Left hindlimb (tissue), 1 donor: ENCODE data around the gene AQP3.
"Not testable (repeated sequence)": the region's sequence is repeated elsewhere in the genome, so short reads cannot be mapped to it uniquely, and the experiment has no call there.

ENCODE experiments used
- DNase-seq: peaks from one replicate; pipeline ENCODE4 v3.0.0-alpha.2; 2018

Gene AQP3

GRCh38 chr9:33407061-33407460, 40.3 kb downstream of the AQP3 start:
- DNase-seq, result no peak

DNA sequence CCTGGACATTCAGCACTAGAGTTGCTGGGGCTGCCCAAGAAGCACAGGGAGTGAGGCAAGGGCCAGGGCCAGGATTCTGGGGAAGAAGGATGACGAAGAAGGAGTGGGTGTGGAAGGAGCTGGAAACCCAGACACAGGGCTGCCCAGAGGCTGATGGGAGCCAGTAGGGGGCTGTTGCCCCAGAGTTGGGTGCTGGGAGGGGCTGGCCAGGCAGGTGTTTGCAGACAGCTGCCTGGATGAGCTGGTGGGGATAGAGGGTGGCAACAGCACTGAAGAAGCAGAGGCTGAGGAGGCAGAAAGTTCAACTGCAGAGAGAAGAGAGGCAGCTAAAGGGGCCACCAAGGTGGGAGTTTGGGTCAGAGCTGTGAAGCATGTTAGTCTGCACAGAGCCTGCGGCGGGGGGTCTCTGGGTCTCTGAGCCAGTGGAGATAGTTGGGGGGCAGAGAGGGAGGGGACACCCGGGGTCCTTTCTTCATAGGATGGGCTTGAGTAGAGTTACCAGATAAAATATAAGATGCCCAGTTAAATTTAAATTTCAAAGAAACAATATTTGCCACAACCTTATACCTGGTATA, 42.5 kb downstream of the AQP3 start:
- no peak for DNase-seq

GRCh38 chr9:33403941-33404787, 43.2 kb downstream of the AQP3 start:
- no peak for DNase-seq

DNA sequence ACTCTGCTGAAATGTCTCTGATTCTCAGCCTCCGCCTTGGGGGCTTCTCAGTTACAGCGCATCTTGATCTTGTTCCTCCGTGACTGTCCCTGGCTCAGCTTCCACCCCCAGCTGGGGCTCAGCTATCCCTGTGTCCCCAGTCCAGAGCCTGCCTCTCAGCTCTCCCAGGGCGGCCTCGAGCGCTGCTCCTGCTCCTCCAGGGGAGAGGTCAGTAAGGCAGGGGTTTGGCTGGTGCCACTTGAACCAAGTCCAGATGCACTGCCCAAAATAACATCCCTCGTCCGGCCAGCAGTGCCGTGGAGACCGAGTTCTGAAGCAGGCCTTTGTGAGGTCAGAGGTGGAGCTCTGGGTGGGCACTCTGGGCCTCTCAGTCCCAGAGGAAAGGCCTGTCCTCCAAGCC, 45.0 kb downstream of the AQP3 start, which contains the start of gene AQP7:
TSS of gene AQP7 (minus strand) at position 198 of the 400 bp plus-strand sequence. CDS start 1,306 bp downstream, outside the sequence.
- DNase-seq, result not testable (repeated sequence)

DNA sequence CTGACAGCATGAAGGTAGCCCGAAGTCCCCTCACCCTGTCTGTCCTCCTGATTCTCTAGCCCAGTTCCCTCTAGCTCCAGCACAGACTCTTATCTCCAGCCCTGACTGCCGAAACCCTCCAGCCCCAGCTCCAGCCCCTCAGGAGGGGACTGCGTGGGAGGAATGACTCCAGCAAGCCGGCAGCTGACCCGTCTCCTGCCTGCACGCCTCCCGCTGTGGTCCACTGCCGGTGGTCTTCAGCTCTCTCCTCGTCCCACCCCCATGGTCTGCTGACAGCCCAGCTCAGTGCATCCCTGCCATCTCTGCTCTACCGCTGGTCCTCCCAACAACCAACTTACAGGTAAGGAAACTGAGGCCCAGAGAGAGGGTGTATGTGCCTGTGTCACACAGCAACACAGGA, 45.6 kb downstream of the AQP3 start:
- not testable (repeated sequence) for DNase-seq

DNA sequence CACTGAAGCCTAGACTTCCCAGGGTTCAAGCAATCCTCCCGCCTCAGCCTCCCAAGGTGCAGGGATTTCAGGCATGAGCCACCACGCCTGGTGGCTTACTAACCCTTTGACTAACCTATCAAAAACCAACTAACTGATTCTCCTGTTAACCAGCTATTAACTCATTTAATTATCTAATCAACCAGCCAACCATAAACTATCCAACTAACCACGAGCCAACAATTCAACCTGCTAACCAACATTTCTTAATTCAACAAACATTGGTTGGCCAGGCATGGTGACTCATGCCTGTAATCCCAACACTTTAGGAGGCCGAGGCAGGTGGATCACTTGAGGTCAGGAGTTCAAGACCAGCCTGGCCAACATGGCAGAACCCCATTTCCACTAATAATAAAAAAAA, 48.3 kb downstream of the AQP3 start:
- not testable (repeated sequence) for DNase-seq

DNA sequence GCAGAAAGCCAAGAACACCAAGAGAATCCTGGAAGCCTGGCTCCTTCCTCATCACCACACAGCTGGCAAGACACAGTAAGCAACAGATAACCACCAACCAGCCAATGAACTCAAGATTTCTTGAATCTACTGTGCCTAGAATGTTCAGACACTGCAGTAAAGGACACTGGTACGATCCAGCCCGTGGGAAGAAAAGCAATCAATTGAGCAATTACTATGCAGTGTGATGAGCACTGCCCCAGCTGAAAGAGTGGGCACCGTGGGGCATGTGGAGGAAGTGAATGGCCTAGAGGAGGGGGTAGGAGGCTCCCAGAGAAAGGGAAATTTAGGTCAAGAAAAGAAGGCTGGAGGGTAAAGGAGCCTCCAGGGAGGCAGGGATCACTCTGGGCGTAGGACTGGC, 49.6 kb downstream of the AQP3 start:
- not testable (repeated sequence) for DNase-seq

DNA sequence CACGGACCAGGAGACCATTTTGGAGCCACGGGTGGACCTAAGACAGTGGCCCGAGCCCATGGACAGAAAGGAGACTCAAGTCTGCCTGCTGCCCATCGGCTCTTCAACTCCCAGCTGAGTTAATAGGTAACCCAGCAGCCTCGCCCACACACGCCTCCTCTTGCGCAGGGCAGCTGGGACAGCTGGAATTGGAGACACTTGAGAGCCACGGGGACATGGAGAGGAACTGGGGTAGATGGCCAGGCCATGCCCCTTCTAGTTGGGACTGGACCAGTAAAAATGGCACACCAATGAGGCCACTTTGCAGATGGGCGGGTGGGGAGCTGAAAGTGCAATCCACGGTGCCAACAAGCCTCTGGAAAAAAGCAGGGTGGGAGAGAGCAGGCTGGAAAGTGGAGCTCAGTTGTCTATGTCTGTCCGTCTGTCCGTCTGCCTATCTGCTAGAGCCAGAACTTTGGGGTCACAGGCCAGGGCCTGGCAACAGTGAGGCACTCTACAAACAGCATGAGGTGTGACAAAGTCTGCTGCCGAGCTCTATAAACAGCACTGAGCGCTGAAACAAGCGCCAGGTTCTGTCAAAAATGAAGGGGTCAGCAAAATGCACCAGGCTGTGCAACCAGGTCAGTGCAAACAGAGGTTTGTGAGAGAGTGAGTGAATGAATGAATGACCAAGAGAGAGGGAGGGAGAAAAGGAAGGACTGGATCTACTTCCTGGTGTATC, 52.1 kb downstream of the AQP3 start:
- DNase-seq, result not testable (repeated sequence)

- DNase-seq, result not testable (repeated sequence)
These were observed 53.4 kb downstream of the AQP3 start for GRCh38 chr9:33393986-33394385.

DNA sequence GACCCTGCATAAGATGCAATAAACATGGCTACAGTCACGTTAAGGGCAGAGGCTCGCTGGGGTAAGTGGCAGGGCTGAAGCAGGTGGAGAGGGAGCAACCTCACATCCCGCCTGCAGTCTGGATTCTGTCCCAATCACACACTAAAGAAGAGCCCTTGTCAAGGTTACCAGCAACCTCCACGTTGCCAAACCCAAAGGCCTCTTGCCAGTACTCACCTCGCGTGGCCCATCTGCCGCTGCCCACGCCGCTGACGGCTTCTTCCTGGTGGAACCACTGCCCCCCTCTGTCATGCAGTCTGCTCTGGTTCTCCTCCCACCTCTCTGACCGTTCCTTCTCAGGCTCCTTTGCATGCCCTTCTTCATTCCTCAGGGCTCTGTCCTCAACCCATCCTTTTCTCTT, 53.8 kb downstream of the AQP3 start:
- no peak for DNase-seq

- peak; percentile 19 for DNase-seq
These were observed 54.8 kb downstream of the AQP3 start for GRCh38 chr9:33392591-33393021.
